Measurements from ENCODE around the gene ADCK1. TPM values are rescaled to one million over a fixed set of nuclear protein-coding genes. Genes with fewer than 3 reads are reported as not detected.

ADCK1 gene
- total RNA-seq, 1 donor from 2014 or later, result 6.2 TPM

Other genes starting within 250 kb of the ADCK1 start
- 63.6 TPM for gene SPTLC2, start 183.5 kb upstream of the ADCK1 start, total RNA-seq (ENCODE audit: unreplicated experiment)
- gene ALKBH1, start 92.1 kb upstream of the ADCK1 start, total RNA-seq (ENCODE audit: unreplicated experiment), result 10.8 TPM
- gene SLIRP, start 92.0 kb upstream of the ADCK1 start, total RNA-seq (ENCODE audit: unreplicated experiment), result 94.7 TPM
- 71.2 TPM for gene SNW1, start 39.0 kb upstream of the ADCK1 start, total RNA-seq (ENCODE audit: unreplicated experiment)

Measured in endothelial cell (in vitro differentiated cells).